CD8-positive, alpha-beta memory T cell (primary cell): Measurements from ENCODE around the gene SSTR5. TPM values are rescaled to one million over a fixed set of nuclear protein-coding genes. Genes with fewer than 3 reads are reported as not detected.
"Not testable (repeated sequence)": the region's sequence is repeated elsewhere in the genome, so short reads cannot be mapped to it uniquely, and the experiment has no call there.

Experiments used
- CTCF ChIA-PET: fragments of 350-600 bp; sonication (Branson Sonifier 250); formaldehyde crosslinking; loops from one replicate; lab custom pipeline; 2021; ENCODE audit warnings: antibody characterized with exemption; lab: Charles Lee
- POLR2A ChIA-PET: fragments of 350-600 bp; sonication (Branson Sonifier 250); formaldehyde crosslinking; loops from one replicate; lab custom pipeline; 2021; ENCODE audit warnings: antibody characterized with exemption; lab: Charles Lee
- DNase-seq, 5 donors: peaks; one replicate each; pipeline versions ENCODE4 v3.0.0 to v3.0.0-alpha.2; 2020 to 2022; ENCODE audit warnings: mixed read lengths in 1 of 5
- H3K27ac ChIP-seq: one replicate; pipeline ENCODE4 v1.7.0; 2013; ENCODE audit warnings: low read depth, mild to moderate bottlenecking, low read length, moderate library complexity
- H3K27me3 ChIP-seq: 2 replicates; pipeline ENCODE4 v1.7.0; 2013; ENCODE audit warnings: low read length, mild to moderate bottlenecking; ENCODE audit not compliant: insufficient read depth, poor library complexity, severe bottlenecking
- H3K36me3 ChIP-seq: 2 replicates; pipeline ENCODE4 v1.7.0; 2013; ENCODE audit warnings: mild to moderate bottlenecking, low read length, moderate library complexity; ENCODE audit not compliant: insufficient read depth
- H3K4me1 ChIP-seq: 2 replicates; pipeline ENCODE4 v1.7.0; 2013; ENCODE audit warnings: mild to moderate bottlenecking, low read length, moderate library complexity; ENCODE audit not compliant: insufficient read depth
- H3K4me3 ChIP-seq: 2 replicates; pipeline ENCODE4 v1.7.0; 2013; ENCODE audit warnings: mild to moderate bottlenecking, low read length
- H3K9me3 ChIP-seq: 2 replicates; pipeline ENCODE4 v1.7.0; 2013; ENCODE audit warnings: mild to moderate bottlenecking, low read length
- H3K27ac Mint-ChIP-seq, 8 donors: one replicate each; pipeline ENCODE4 v1.8.0; 2020 to 2021; ENCODE audit warnings: mixed read lengths in 8 of 8, mild to moderate bottlenecking in 6 of 8, inconsistent platforms in 3 of 8, moderate library complexity in 3 of 8
- H3K27me3 Mint-ChIP-seq, 2 donors: one replicate each; pipeline ENCODE4 v1.8.0; 2020 to 2021; ENCODE audit warnings: mixed read lengths in 2 of 2, mild to moderate bottlenecking in 1 of 2, moderate library complexity in 1 of 2
- H3K36me3 Mint-ChIP-seq, 3 donors: one replicate each; pipeline ENCODE4 v1.8.0; 2020 to 2021; ENCODE audit warnings: mixed read lengths in 3 of 3, inconsistent platforms in 1 of 3, mild to moderate bottlenecking in 1 of 3
- H3K4me1 Mint-ChIP-seq, 3 donors: one replicate each; pipeline ENCODE4 v1.8.0; 2020 to 2021; ENCODE audit warnings: mixed read lengths in 3 of 3, inconsistent platforms in 1 of 3, mild to moderate bottlenecking in 1 of 3
- H3K4me3 Mint-ChIP-seq, 7 donors: one replicate each; pipeline ENCODE4 v1.8.0; 2020 to 2021; ENCODE audit warnings: mixed read lengths in 7 of 7, mild to moderate bottlenecking in 6 of 7, moderate library complexity in 4 of 7, inconsistent platforms in 2 of 7
- H3K9me3 Mint-ChIP-seq, 5 donors: one replicate each; pipeline ENCODE4 v1.8.0; 2020 to 2022; ENCODE audit warnings: mixed read lengths in 5 of 5, mild to moderate bottlenecking in 3 of 5, moderate library complexity in 2 of 5, inconsistent platforms in 1 of 5
- polyA plus RNA-seq: library from polyadenylated mRNA; unstranded; fragments of 300-500 nt; fragmentation: Illumina TruSeq; gene quantifications from one replicate; pipeline ENCODE4 v1.2.3, GENCODE V29; 2021
- total RNA-seq, 2 experiments: library from RNA; stranded (reverse); gene quantifications; one replicate each; pipeline ENCODE4 v1.2.3, GENCODE V29; 2021

Gene SSTR5
- total and polyA plus RNA-seq, 3 experiments from 2014 or later: not detected

GRCh38 chr16:1089822-1090619 lies 17.5 kb downstream of the SSTR5 start:
- peaks cover 2% of the 10 kb centered on the region for H3K9me3 ChIP-seq
- Mint-ChIP-seq H3K27me3 (peaks cover 15 to 18% of the 10 kb centered on the region in 2 donors), H3K36me3 (peaks cover 0 to 7% (median 0%) of the 10 kb centered on the region in 3 donors), H3K4me1 (peaks cover 0 to 2% (median 0%) of the 10 kb centered on the region in 3 donors), H3K27ac (peak overlapping the region in 1 of 8 donors; percentile 78), H3K9me3 (peaks cover 5 to 13% (median 9%) of the 10 kb centered on the region in 5 donors), H3K4me3 (peak overlapping the region in 1 of 7 donors; percentile 44)
- no peaks in the 10 kb centered on the region for H3K4me1 ChIP-seq
- no peaks in the 10 kb centered on the region for H3K27me3 ChIP-seq
- H3K4me3 ChIP-seq: no peak overlapping the region
- H3K36me3 ChIP-seq: no peaks in the 10 kb centered on the region
- POLR2A ChIA-PET: no interaction called here
- H3K27ac ChIP-seq: no peak overlapping the region
- CTCF ChIA-PET: no interaction called here
- DNase-seq: no peak

- no peaks in the 10 kb centered on the region for H3K36me3 Mint-ChIP-seq
- CTCF ChIA-PET: no interaction called here
- Histone ChIP-seq H3K36me3 (no peaks in the 10 kb centered on the region), H3K9me3 (no peaks in the 10 kb centered on the region), H3K4me1 (no peaks in the 10 kb centered on the region), H3K4me3 (no peak overlapping the region), H3K27me3 (no peaks in the 10 kb centered on the region), H3K27ac (no peak overlapping the region)
- H3K27me3 Mint-ChIP-seq: peaks cover 10 to 12% of the 10 kb centered on the region in 2 donors
- H3K4me1 Mint-ChIP-seq: peaks cover 0 to 2% (median 0%) of the 10 kb centered on the region in 3 donors
- POLR2A ChIA-PET: no interaction called here
- H3K4me3 Mint-ChIP-seq: no peak overlapping the region
- H3K9me3 Mint-ChIP-seq: peaks cover 0 to 4% (median under 1%) of the 10 kb centered on the region in 5 donors
- DNase-seq: no peak
- H3K27ac Mint-ChIP-seq: peak overlapping the region in 1 of 8 donors; percentile 78
Measured at GRCh38 chr16:1090620-1091587, 18.4 kb downstream of the SSTR5 start.

- no peak overlapping the region for H3K27ac Mint-ChIP-seq
- no peaks in the 10 kb centered on the region for H3K27me3 ChIP-seq
Measured at GRCh38 chr16:1091992-1092552, 19.5 kb downstream of the SSTR5 start.

GRCh38 chr16:1092685-1093283 lies 20.2 kb downstream of the SSTR5 start:
- POLR2A ChIA-PET, H3K4me3 ChIP-seq, H3K4me3 Mint-ChIP-seq, H3K4me1 Mint-ChIP-seq, CTCF ChIA-PET, H3K27me3 ChIP-seq, H3K27me3 Mint-ChIP-seq, H3K9me3 ChIP-seq, H3K36me3 Mint-ChIP-seq, H3K36me3 ChIP-seq, H3K27ac Mint-ChIP-seq, DNase-seq, H3K4me1 ChIP-seq, H3K27ac ChIP-seq, H3K9me3 Mint-ChIP-seq: not testable (repeated sequence)

More at GRCh38 chr16:1091992-1092552, 19.5 kb downstream of the SSTR5 start:
- Mint-ChIP-seq H3K4me3 (no peak overlapping the region), H3K36me3 (no peaks in the 10 kb centered on the region), H3K27me3 (peaks cover 10 to 13% of the 10 kb centered on the region in 2 donors), H3K9me3 (peaks cover 0 to 2% (median 0%) of the 10 kb centered on the region in 5 donors), H3K4me1 (peaks cover 0 to 2% (median 0%) of the 10 kb centered on the region in 3 donors)
- ChIA-PET CTCF (no interaction called here), POLR2A (no interaction called here)
- Histone ChIP-seq H3K4me1 (no peaks in the 10 kb centered on the region), H3K4me3 (no peak overlapping the region), H3K36me3 (no peaks in the 10 kb centered on the region), H3K9me3 (no peaks in the 10 kb centered on the region), H3K27ac (no peak overlapping the region)
- no peak for DNase-seq

GRCh38 chr16:1093284-1094123 lies 21.0 kb downstream of the SSTR5 start:
- H3K4me1 Mint-ChIP-seq: peaks cover 0 to 2% (median 0%) of the 10 kb centered on the region in 3 donors
- H3K27ac ChIP-seq: no peak overlapping the region
- no peaks in the 10 kb centered on the region for H3K36me3 ChIP-seq
- H3K27ac Mint-ChIP-seq: no peak overlapping the region
- POLR2A ChIA-PET: no interaction called here
- DNase-seq: no peak
- H3K36me3 Mint-ChIP-seq: no peaks in the 10 kb centered on the region
- no peaks in the 10 kb centered on the region for H3K27me3 ChIP-seq
- H3K9me3 ChIP-seq: no peaks in the 10 kb centered on the region
- no peaks in the 10 kb centered on the region for H3K9me3 Mint-ChIP-seq
- CTCF ChIA-PET: no interaction called here
- H3K4me3 Mint-ChIP-seq: no peak overlapping the region
- H3K4me1 ChIP-seq: no peaks in the 10 kb centered on the region
- H3K27me3 Mint-ChIP-seq: peaks cover 0 to 2% of the 10 kb centered on the region in 2 donors
- H3K4me3 ChIP-seq: no peak overlapping the region

GRCh38 chr16:1094124-1094479 lies 21.6 kb downstream of the SSTR5 start:
- ChIA-PET POLR2A (no interaction called here), CTCF (no interaction called here)
- Mint-ChIP-seq H3K9me3 (no peaks in the 10 kb centered on the region), H3K27ac (no peak overlapping the region), H3K36me3 (no peaks in the 10 kb centered on the region), H3K27me3 (peaks cover 0 to 2% of the 10 kb centered on the region in 2 donors), H3K4me1 (peaks cover 0 to 2% (median 0%) of the 10 kb centered on the region in 3 donors), H3K4me3 (no peak overlapping the region)
- no peak overlapping the region for H3K27ac ChIP-seq
- H3K27me3 ChIP-seq: no peaks in the 10 kb centered on the region
- no peaks in the 10 kb centered on the region for H3K9me3 ChIP-seq
- no peak for DNase-seq
- H3K36me3 ChIP-seq: no peaks in the 10 kb centered on the region
- no peaks in the 10 kb centered on the region for H3K4me1 ChIP-seq
- H3K4me3 ChIP-seq: no peak overlapping the region
